HepG2 (cell line): ENCODE data around the gene FKBP1A.

Experiments used
- BHLHE40 ChIP-seq: IDR thresholded peaks from 2 replicates; pipeline ENCODE4 v1.6.1; 2011; ENCODE audit warnings: low read length, improper control_type of control experiment
- CTCF ChIP-seq: sonication (generic); formaldehyde crosslinking; IDR thresholded peaks from 2 replicates; pipeline ENCODE4 v1.5.0; 2020; ENCODE audit warnings: mild to moderate bottlenecking, missing genetic modification reagents, moderate library complexity
- ESRRA ChIP-seq: sonication (generic); formaldehyde crosslinking; IDR thresholded peaks from 2 replicates; pipeline ENCODE4 v1.5.1; 2020; ENCODE audit warnings: mild to moderate bottlenecking, low read depth, missing genetic modification reagents
- HNF4A ChIP-seq: sonication (generic); formaldehyde crosslinking; IDR thresholded peaks from 2 replicates; pipeline ENCODE4 v1.4.0; 2020; ENCODE audit warnings: missing genetic modification reagents
- KLF6 ChIP-seq: IDR thresholded peaks from 2 replicates; pipeline ENCODE4 v1.8.0; 2016; ENCODE audit warnings: missing biosample characterization, missing genetic modification reagents
- NFRKB ChIP-seq: fragments of 450-650 bp; IDR thresholded peaks from 2 replicates; pipeline ENCODE4 v1.6.1; 2017
- REST ChIP-seq, 2 experiments: IDR thresholded peaks; 2 replicates each; pipeline ENCODE4 v1.6.1; 2011 to 2012; ENCODE audit warnings: low read length in 2 of 2, borderline replicate concordance in 1 of 2, low read depth in 1 of 2, mild to moderate bottlenecking in 1 of 2, moderate library complexity in 1 of 2
- SRF ChIP-seq: IDR thresholded peaks from 2 replicates; pipeline ENCODE4 v1.6.1; 2011; ENCODE audit warnings: mild to moderate bottlenecking, low read depth, low read length, moderate library complexity
- STAT6 ChIP-seq: sonication (generic); formaldehyde crosslinking; IDR thresholded peaks from 2 replicates; pipeline ENCODE4 v1.4.0; 2020; ENCODE audit warnings: missing genetic modification reagents, mild to moderate bottlenecking, borderline replicate concordance
- TFDP2 ChIP-seq: sonication (generic); formaldehyde crosslinking; IDR thresholded peaks from 2 replicates; pipeline ENCODE4 v1.4.0; 2020; ENCODE audit warnings: missing genetic modification reagents
- TF ChIP-seq, protein P1 (sequence below): sonication (generic); formaldehyde crosslinking; IDR thresholded peaks from 2 replicates; pipeline ENCODE4 v1.4.0; 2020; ENCODE audit warnings: missing genetic modification reagents

DNA sequence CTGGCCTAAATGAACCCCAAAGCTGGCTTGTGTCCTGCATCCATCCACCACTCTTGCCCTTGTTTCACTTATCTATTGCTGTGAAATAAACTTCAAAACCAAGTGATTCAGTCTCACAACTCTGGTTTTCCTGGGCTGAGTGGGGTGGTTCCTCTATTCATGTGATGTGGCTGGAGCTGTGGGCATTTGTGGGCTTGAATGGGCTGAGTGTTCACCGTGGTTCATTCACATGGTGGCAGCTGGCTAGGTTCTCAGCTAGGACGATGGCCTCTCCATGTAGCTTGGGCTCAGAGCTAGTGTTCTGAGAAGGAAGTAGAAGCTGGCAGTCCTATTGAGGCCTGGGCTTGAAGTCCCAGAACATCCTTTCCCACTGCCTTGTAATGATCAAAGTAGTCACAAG is 30.4 kb downstream of the FKBP1A start:
- TF ChIP-seq NFRKB (no peak), STAT6 (no peak), SRF (no peak), REST (IDR thresholded peaks at IDR 0.05; ENCODE audit: borderline replicate concordance in 1 of 2, low read depth in 1 of 2, low read length in 2 of 2) (no peak), BHLHE40 (no peak), TFDP2 (CRISPR knock-in tag) (no peak), HNF4A (CRISPR knock-in tag) (no peak), ESRRA (CRISPR knock-in tag) (no peak), CTCF (CRISPR knock-in tag) (no peak), KLF6 (no peak)
- TF ChIP-seq, protein P1, sequence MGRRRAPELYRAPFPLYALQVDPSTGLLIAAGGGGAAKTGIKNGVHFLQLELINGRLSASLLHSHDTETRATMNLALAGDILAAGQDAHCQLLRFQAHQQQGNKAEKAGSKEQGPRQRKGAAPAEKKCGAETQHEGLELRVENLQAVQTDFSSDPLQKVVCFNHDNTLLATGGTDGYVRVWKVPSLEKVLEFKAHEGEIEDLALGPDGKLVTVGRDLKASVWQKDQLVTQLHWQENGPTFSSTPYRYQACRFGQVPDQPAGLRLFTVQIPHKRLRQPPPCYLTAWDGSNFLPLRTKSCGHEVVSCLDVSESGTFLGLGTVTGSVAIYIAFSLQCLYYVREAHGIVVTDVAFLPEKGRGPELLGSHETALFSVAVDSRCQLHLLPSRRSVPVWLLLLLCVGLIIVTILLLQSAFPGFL (CRISPR knock-in tag): no peak
